ENCODE results near the gene STING1.
"Not testable (repeated sequence)": the region's sequence is repeated elsewhere in the genome, so short reads cannot be mapped to it uniquely, and the experiment has no call there.

The STING1 gene

GRCh38 chr5:139503036-139503817 is 20.7 kb upstream of the STING1 start:
- not testable (repeated sequence) for H3K4me2 ChIP-seq (ENCODE audit: low read depth, low read length, poor library complexity, severe bottlenecking); H3K4me3 ChIP-seq (ENCODE audit: insufficient read depth, low read length, poor library complexity, severe bottlenecking); H4K20me1 ChIP-seq (ENCODE audit: low read depth, low read length); H3K27me3 ChIP-seq (ENCODE audit: low read length); H3K27ac ChIP-seq (ENCODE audit: low read depth, low read length); H3K9me3 ChIP-seq (ENCODE audit: insufficient read depth, low read length); H3K9ac ChIP-seq (ENCODE audit: low read length); H3K79me2 ChIP-seq (ENCODE audit: insufficient read depth, low read length); H3F3A ChIP-seq (ENCODE audit: insufficient read depth); H2AFZ ChIP-seq (ENCODE audit: low read depth, low read length, severe bottlenecking); H3K36me3 ChIP-seq (ENCODE audit: low read length); H3K9me2 ChIP-seq (replicated peaks; ENCODE audit: insufficient read depth, low read length)

GRCh38 chr5:139501381-139501780 is 18.8 kb upstream of the STING1 start:
- H3K27me3 ChIP-seq (ENCODE audit: low read length) = no peaks in the 10 kb centered on the region
- TF ChIP-seq CTCF (IDR thresholded peaks at IDR 0.05; ENCODE audit: insufficient read depth, low read length, poor library complexity, severe bottlenecking) (no peak), EZH2phosphoT487 (conservative IDR thresholded peaks at IDR 0.05; ENCODE audit: low read length) (no peak)
- H3K27ac ChIP-seq (ENCODE audit: low read depth, low read length) = no peak overlapping the region
- H3K79me2 ChIP-seq (ENCODE audit: insufficient read depth, low read length) = no peaks in the 10 kb centered on the region
- H3K9me3 ChIP-seq (ENCODE audit: insufficient read depth, low read length) = no peaks in the 10 kb centered on the region
- H4K20me1 ChIP-seq (ENCODE audit: low read depth, low read length) = no peaks in the 10 kb centered on the region
- H3K9me2 ChIP-seq (replicated peaks; ENCODE audit: insufficient read depth, low read length) = no peaks in the 10 kb centered on the region
- H3K4me3 ChIP-seq (ENCODE audit: insufficient read depth, low read length, poor library complexity, severe bottlenecking) = no peak overlapping the region
- no peak overlapping the region for H3K4me2 ChIP-seq (ENCODE audit: low read depth, low read length, poor library complexity, severe bottlenecking)
- no peak overlapping the region for H2AFZ ChIP-seq (ENCODE audit: low read depth, low read length, severe bottlenecking)
- H3K36me3 ChIP-seq (ENCODE audit: low read length) = no peaks in the 10 kb centered on the region
- no peaks in the 10 kb centered on the region for H3F3A ChIP-seq (ENCODE audit: insufficient read depth)
- no peak overlapping the region for H3K9ac ChIP-seq (ENCODE audit: low read length)

- no peaks in the 10 kb centered on the region for H3K36me3 ChIP-seq (ENCODE audit: low read length)
- no peaks in the 10 kb centered on the region for H3K9me2 ChIP-seq (replicated peaks; ENCODE audit: insufficient read depth, low read length)
- no peaks in the 10 kb centered on the region for H3K9me3 ChIP-seq (ENCODE audit: insufficient read depth, low read length)
- H4K20me1 ChIP-seq (ENCODE audit: low read depth, low read length) = no peaks in the 10 kb centered on the region
- no peaks in the 10 kb centered on the region for H3K79me2 ChIP-seq (ENCODE audit: insufficient read depth, low read length)
- no peak overlapping the region for H3K4me2 ChIP-seq (ENCODE audit: low read depth, low read length, poor library complexity, severe bottlenecking)
- H2AFZ ChIP-seq (ENCODE audit: low read depth, low read length, severe bottlenecking) = no peak overlapping the region
- H3K4me3 ChIP-seq (ENCODE audit: insufficient read depth, low read length, poor library complexity, severe bottlenecking) = no peak overlapping the region
- H3K27ac ChIP-seq (ENCODE audit: low read depth, low read length) = no peak overlapping the region
- H3K9ac ChIP-seq (ENCODE audit: low read length) = no peak overlapping the region
- H3F3A ChIP-seq (ENCODE audit: insufficient read depth) = no peaks in the 10 kb centered on the region
- TF ChIP-seq EZH2phosphoT487 (conservative IDR thresholded peaks at IDR 0.05; ENCODE audit: low read length) (no peak), CTCF (IDR thresholded peaks at IDR 0.05; ENCODE audit: insufficient read depth, low read length, poor library complexity, severe bottlenecking) (no peak)
- no peaks in the 10 kb centered on the region for H3K27me3 ChIP-seq (ENCODE audit: low read length)
These were observed 13.3 kb upstream of the STING1 start for GRCh38 chr5:139495638-139496435.

- Histone ChIP-seq H3K4me3 (ENCODE audit: insufficient read depth, low read length, poor library complexity, severe bottlenecking) (no peak overlapping the region), H3K4me2 (ENCODE audit: low read depth, low read length, poor library complexity, severe bottlenecking) (no peak overlapping the region), H3K27me3 (ENCODE audit: low read length) (no peaks in the 10 kb centered on the region), H3K79me2 (ENCODE audit: insufficient read depth, low read length) (no peaks in the 10 kb centered on the region), H3K27ac (ENCODE audit: low read depth, low read length) (no peak overlapping the region), H4K20me1 (ENCODE audit: low read depth, low read length) (no peaks in the 10 kb centered on the region), H3F3A (ENCODE audit: insufficient read depth) (no peaks in the 10 kb centered on the region), H3K9me3 (ENCODE audit: insufficient read depth, low read length) (no peaks in the 10 kb centered on the region), H3K36me3 (ENCODE audit: low read length) (no peaks in the 10 kb centered on the region), H3K9me2 (replicated peaks; ENCODE audit: insufficient read depth, low read length) (no peaks in the 10 kb centered on the region), H3K9ac (ENCODE audit: low read length) (no peak overlapping the region), H2AFZ (ENCODE audit: low read depth, low read length, severe bottlenecking) (no peak overlapping the region)
- TF ChIP-seq EZH2phosphoT487 (conservative IDR thresholded peaks at IDR 0.05; ENCODE audit: low read length) = no peak
- TF ChIP-seq CTCF (IDR thresholded peaks at IDR 0.05; ENCODE audit: insufficient read depth, low read length, poor library complexity, severe bottlenecking) = no peak
These were observed 12.3 kb upstream of the STING1 start for GRCh38 chr5:139494832-139495231.
